Measurements from ENCODE around the gene NRAP.

Gene NRAP

GRCh38 chr10:113557424-113557862 is 106.4 kb downstream of the NRAP start:
- no peak for DNase-seq

GRCh38 chr10:113555751-113556150 is 108.1 kb downstream of the NRAP start:
- no peak for DNase-seq

GRCh38 chr10:113555245-113555644 is 108.6 kb downstream of the NRAP start:
- DNase-seq: no peak

- DNase-seq: no peak
Measured at GRCh38 chr10:113554214-113554613, 109.6 kb downstream of the NRAP start.

GRCh38 chr10:113553149-113553548 is 110.7 kb downstream of the NRAP start:
- DNase-seq: no peak

- no peak for DNase-seq
Measured at GRCh38 chr10:113552701-113553100, 111.1 kb downstream of the NRAP start, which contains the start of gene HABP2. Gene HABP2, plus strand, starts transcription at chr10:113553053. Its CDS starts 69 bp downstream, at chr10:113553122.

GRCh38 chr10:113552014-113552413 is 111.8 kb downstream of the NRAP start:
- no peak for DNase-seq

- DNase-seq: no peak
Measured at GRCh38 chr10:113550365-113550764, 113.5 kb downstream of the NRAP start.

- DNase-seq: no peak
Measured at GRCh38 chr10:113549856-113550255, 114.0 kb downstream of the NRAP start.

GRCh38 chr10:113547426-113547825 is 116.4 kb downstream of the NRAP start:
- DNase-seq: no peak

GRCh38 chr10:113544392-113544791 is 119.4 kb downstream of the NRAP start:
- DNase-seq: no peak

GRCh38 chr10:113543107-113543955 is 120.5 kb downstream of the NRAP start:
- DNase-seq: no peak

- DNase-seq: no peak
Measured at GRCh38 chr10:113541549-113541927, 122.3 kb downstream of the NRAP start.

- no peak for DNase-seq
Measured at GRCh38 chr10:113540845-113541548, 122.8 kb downstream of the NRAP start.

GRCh38 chr10:113539789-113540188 is 124.1 kb downstream of the NRAP start:
- no peak for DNase-seq

All from effector CD8-positive, alpha-beta T cell (primary cell).